ENCODE measurements around the gene HOXD8. TPM values are rescaled to one million over a fixed set of nuclear protein-coding genes. Genes with fewer than 3 reads are reported as not detected.

The HOXD8 gene
- total RNA-seq, 8 experiments from 2014 or later, result 18.1 to 45.0 (median 28.9) TPM

DNA sequence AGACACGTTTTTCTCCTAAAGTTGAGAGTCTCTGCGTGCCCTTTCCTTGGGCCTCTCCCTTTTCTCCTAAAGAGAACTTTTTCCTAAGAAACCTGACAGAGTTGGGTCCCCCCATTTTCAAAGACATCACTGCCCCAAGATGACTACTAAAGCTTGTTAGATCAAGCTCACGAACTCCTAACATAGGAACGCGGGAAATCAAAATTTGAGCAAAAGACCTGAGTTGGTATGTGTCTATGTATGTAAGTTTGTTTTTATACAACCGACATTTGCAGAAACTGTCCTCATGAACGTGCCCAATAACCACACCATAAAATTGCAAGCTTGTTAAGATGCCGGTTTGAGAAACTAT lies 35.6 kb upstream of the HOXD8 start:
- no peak for ATAC-seq (replicated peaks in 6 of 8)
- in situ Hi-C loops (cut with MboI; ENCODE audit: low pct_unique_long_range_greater_than_20kb in 2 of 9, low sequenced_read_pairs in 9 of 9, unreplicated experiment in 9 of 9), result loop anchor here in 8 of 9 experiments (25.0 kb wide), 6 partner anchors 407 to 1407 kb away; no protein-coding TSS in a partner anchor
- no peak overlapping the region for H3K27ac ChIP-seq
- H3K4me1 ChIP-seq (replicated peaks in 1 of 2), result peaks cover 5 to 12% of the 10 kb centered on the region in 2 donors
- H3K4me3 ChIP-seq, result no peak overlapping the region
- 0 to 72% (median 16%) methylated on average over 2 to 8 of the region's 8 CpGs; no CpG with 5 or more reads in 2 of the 10 experiments for WGBS, 10 experiments

DNA sequence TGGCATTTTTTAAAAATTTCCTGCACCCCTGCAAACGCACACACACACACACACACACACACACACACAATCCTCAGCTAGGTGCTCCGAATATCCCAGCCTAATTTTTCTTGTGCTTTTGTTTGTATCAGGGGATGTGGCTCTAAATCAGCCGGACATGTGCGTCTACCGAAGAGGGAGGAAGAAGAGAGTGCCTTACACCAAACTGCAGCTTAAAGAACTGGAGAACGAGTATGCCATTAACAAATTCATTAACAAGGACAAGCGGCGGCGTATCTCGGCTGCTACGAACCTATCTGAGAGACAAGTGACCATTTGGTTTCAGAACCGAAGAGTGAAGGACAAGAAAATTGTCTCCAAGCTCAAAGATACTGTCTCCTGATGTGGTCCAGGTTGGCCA lies 35.2 kb upstream of the HOXD8 start:
- ATAC-seq (replicated peaks in 6 of 8), result no peak
- Histone ChIP-seq H3K4me1 (replicated peaks in 1 of 2) (peaks cover 5 to 12% of the 10 kb centered on the region in 2 donors), H3K4me3 (no peak overlapping the region), H3K27ac (no peak overlapping the region)
- in situ Hi-C loops (cut with MboI; ENCODE audit: low pct_unique_long_range_greater_than_20kb in 2 of 9, low sequenced_read_pairs in 9 of 9, unreplicated experiment in 9 of 9), result loop anchor here in 8 of 9 experiments (25.0 kb wide), 6 partner anchors 407 to 1407 kb away; no protein-coding TSS in a partner anchor
- 0 to 100% (median 9%) methylated on average over 1 to 10 of the region's 12 CpGs; no CpG with 5 or more reads in 1 of the 10 experiments for WGBS, 10 experiments

GRCh38 chr2:176095421-176095820 lies 34.1 kb upstream of the HOXD8 start:
- peaks cover 5 to 14% of the 10 kb centered on the region in 2 donors for H3K4me1 ChIP-seq (replicated peaks in 1 of 2)
- no peak for ATAC-seq (replicated peaks in 6 of 8)
- no peak overlapping the region for H3K4me3 ChIP-seq
- in situ Hi-C loops (cut with MboI; ENCODE audit: low pct_unique_long_range_greater_than_20kb in 2 of 9, low sequenced_read_pairs in 9 of 9, unreplicated experiment in 9 of 9), result loop anchor here in 8 of 9 experiments (25.0 kb wide), 6 partner anchors 408 to 1408 kb away; no protein-coding TSS in a partner anchor
- 11 to 92% (median 28%) methylated on average over 1 to 5 of the region's 5 CpGs for WGBS, 10 experiments
- no peak overlapping the region for H3K27ac ChIP-seq

DNA sequence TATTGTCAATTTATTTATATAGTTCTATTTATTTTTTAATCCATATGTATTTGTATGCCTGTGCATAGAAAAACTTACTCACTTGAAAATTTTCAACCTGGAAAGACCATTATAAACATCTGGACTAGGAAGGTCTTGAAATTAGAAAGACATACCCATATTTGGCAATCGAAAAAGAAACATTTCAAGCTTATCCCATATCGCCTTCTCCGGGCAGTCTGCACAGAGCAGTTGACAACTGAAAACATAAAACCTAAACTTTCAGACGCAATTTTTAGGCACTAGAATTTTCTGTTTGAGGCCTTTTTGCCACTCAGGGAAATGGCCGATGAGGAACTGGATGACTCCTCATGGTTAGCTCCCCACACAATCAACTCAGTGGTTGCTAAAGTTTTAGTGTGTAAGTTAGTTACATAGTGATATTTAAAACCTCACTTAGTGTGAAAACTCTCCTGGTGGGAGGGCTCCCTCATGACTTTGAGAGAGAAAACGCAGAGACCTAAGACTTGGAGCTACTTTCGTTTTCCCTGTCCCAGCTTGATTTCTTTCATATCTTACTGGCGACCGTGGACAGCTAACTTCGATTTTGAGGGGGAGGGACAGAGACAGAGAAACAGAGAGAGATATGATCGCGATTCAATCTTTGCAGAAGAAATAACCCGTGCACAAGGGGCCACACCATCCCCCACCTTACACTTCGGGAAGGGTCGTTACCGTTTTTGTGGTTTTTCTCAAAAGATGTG lies 33.1 kb upstream of the HOXD8 start:
- no peak overlapping the region for H3K27ac ChIP-seq
- 2 to 100% (median 11%) methylated on average over 3 to 14 of the region's 16 CpGs for WGBS, 10 experiments
- H3K4me3 ChIP-seq, result no peak overlapping the region
- in situ Hi-C loops (cut with MboI; ENCODE audit: low pct_unique_long_range_greater_than_20kb in 2 of 9, low sequenced_read_pairs in 9 of 9, unreplicated experiment in 9 of 9), result loop anchor here in 8 of 9 experiments (25.0 kb wide), 6 partner anchors 409 to 1409 kb away; no protein-coding TSS in a partner anchor
- peak in 1 of 8 experiments; percentile 2 for ATAC-seq (replicated peaks in 6 of 8)
- peaks cover 5 to 14% of the 10 kb centered on the region in 2 donors for H3K4me1 ChIP-seq (replicated peaks in 1 of 2)

DNA sequence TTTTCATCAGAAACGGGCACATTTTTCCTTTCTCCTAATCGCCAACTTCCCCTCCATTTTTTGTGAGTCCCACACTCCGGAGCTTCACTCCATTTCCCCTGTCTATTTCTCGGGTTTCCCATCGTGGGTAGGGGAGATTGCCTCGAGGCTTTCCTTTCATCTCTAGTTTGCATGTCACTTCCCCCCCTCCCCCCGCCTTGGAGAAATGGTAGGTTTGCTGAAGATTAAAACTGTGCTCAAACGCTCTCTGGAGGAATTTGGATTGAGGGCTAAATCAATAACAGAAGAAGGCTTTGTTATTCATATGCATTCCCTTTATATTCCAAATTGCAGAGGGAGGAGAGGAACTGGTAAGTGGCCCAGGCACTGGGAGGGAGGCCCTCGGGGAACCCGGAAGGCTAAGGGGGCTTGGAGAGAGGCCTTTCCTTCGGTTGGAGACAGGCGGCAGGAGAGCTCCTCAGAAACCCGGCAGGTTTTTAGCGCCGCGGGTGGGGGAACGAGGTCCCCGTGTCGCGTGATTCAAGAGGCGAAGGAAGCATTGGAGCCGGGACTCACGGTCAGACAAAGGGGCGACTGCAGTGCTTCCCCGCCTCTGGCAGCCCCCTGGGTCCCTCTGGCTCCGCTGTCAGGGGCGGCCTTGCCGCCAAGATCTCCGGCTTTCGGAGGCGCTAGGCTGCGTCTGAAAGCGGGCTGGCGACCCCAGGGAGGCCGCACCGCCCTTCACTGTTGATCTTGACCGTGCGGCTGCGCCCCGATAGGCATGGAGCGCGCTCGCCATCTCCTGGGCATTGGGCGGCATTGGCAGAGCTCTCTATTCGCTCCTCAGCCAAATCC lies 32.3 kb upstream of the HOXD8 start:
- peaks cover 5 to 14% of the 10 kb centered on the region in 2 donors for H3K4me1 ChIP-seq (replicated peaks in 1 of 2)
- H3K4me3 ChIP-seq, result peak overlapping the region; percentile 11 to 39 (median 32)
- H3K27ac ChIP-seq, result no peak overlapping the region
- in situ Hi-C loops (cut with MboI; ENCODE audit: low pct_unique_long_range_greater_than_20kb in 2 of 9, low sequenced_read_pairs in 9 of 9, unreplicated experiment in 9 of 9), result loop anchor here in 8 of 9 experiments (25.0 kb wide), 6 partner anchors 410 to 1410 kb away; no protein-coding TSS in a partner anchor
- 0 to 2% (median 0%) methylated on average over 1 to 27 of the region's 45 CpGs; no CpG with 5 or more reads in 3 of the 10 experiments for WGBS, 10 experiments
- ATAC-seq (replicated peaks in 6 of 8), result peak; percentile 76 to 89 (median 82)

DNA sequence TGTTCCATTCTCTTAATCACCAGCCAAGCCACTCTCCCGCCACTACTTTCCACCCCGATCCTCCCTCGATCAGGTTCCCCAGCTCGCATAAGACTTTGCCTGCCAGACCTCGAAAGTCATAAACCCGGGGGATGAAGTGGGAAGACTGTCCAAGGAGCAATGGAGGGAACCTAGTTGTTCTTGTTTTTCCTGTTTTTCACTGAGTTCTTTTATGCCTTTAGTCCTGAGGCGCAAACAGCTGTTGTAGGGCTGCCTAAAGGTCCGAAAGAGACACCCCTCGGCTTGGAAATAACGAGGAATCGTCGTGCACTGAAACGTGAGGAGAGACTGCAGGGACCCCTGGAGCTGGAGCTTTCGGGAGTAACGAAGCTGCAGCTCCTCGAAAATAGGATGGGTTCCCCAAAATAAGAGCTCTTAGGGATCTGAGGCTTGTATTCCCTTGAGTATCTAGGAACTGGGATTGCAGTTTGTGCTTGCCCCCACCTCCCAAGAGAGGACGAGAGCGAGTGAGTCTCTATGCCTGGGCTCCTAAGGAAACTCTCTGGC lies 31.6 kb upstream of the HOXD8 start:
- Histone ChIP-seq H3K4me3 (no peak overlapping the region), H3K4me1 (replicated peaks in 1 of 2) (peaks cover 3 to 14% of the 10 kb centered on the region in 2 donors), H3K27ac (no peak overlapping the region)
- WGBS, 10 experiments, result 0 to 14% (median 1%) methylated on average over 1 to 8 of the region's 18 CpGs; no CpG with 5 or more reads in 2 of the 10 experiments
- peak in 4 of 8 experiments; percentile 1 to 4 (median 2) for ATAC-seq (replicated peaks in 6 of 8)
- in situ Hi-C loops (cut with MboI; ENCODE audit: low pct_unique_long_range_greater_than_20kb in 2 of 9, low sequenced_read_pairs in 9 of 9, unreplicated experiment in 9 of 9), result loop anchor here in 8 of 9 experiments (25.0 kb wide), 6 partner anchors 411 to 1411 kb away; no protein-coding TSS in a partner anchor

DNA sequence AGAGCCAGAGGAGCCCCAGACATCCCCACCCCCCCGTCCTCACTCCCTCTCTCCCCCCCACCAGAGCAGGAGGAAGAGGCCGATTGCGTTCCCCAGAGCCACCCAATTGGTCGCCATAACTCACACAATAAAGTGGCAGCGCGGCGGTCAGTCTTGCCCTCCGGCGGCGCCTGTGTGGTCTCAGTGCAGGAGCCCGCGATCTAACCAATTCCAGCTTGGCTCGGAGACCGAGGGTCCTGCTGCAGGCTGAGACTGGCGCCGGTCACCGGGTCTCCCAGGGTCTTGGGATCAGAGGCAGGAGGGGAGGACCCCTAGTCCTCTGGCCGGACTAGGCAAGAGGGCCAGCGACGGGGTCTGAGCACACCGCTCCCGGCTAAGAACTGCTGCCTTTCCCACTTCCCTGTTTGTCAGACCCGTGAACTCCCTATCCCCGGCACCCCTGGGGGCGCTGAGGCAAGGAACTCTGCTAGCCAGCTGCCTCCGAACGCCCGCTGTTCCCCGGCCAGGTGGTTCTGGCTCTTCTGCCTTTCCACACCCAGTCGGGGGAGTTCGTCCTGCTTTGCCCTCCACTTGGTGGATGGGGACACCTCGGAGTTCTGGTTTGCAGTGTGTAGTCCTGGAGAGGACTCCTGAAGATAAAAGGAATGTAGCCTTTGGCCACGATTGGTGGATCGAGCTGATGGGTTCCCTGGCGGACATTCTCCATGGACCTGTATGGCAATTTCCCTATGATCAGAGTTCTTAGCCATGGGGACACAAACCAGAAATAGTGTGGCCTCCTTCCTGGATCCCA lies 30.9 kb upstream of the HOXD8 start:
- ATAC-seq (replicated peaks in 6 of 8), result peak in 1 of 8 experiments; percentile 20
- Histone ChIP-seq H3K4me3 (no peak overlapping the region), H3K27ac (no peak overlapping the region), H3K4me1 (replicated peaks in 1 of 2) (peaks cover 0 to 14% of the 10 kb centered on the region in 2 donors)
- 0 to 74% (median 9%) methylated on average over 1 to 9 of the region's 35 CpGs; no CpG with 5 or more reads in 4 of the 10 experiments for WGBS, 10 experiments
- in situ Hi-C loops (cut with MboI; ENCODE audit: low pct_unique_long_range_greater_than_20kb in 2 of 9, low sequenced_read_pairs in 9 of 9, unreplicated experiment in 9 of 9), result loop anchor here in 8 of 9 experiments (25.0 kb wide), 6 partner anchors 411 to 1411 kb away; no protein-coding TSS in a partner anchor

DNA sequence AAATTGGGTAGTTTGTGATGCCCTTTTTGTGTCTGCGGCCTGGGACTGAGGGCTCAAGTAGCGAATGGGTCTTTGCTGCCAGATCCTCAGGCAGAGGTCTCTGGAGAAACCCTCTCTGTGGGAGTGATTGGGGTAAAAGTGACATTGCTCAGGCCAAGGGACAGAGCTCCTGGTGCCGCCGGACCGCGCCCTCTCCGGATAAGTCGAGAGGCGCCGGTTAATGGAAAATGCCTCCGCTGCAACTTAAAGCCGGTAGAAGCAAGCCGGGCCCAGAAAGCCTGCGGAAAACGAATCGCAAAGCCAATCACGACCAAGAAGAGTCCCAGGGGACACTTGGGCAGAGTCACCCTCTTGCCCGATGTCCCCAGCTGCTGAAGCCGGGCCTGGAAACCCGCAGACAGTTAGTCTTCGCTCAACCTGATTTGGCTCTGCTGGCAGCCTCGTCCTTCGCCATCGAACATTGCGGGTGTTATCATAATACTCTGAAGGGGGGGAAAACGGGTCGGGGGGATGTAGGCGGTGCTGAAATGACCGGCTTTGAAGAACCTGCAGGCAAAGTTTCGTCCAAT lies 30.3 kb upstream of the HOXD8 start:
- ATAC-seq (replicated peaks in 6 of 8), result no peak
- no peak overlapping the region for H3K27ac ChIP-seq
- no peak overlapping the region for H3K4me3 ChIP-seq
- in situ Hi-C loops (cut with MboI; ENCODE audit: low pct_unique_long_range_greater_than_20kb in 2 of 9, low sequenced_read_pairs in 9 of 9, unreplicated experiment in 9 of 9), result loop anchor here in 8 of 9 experiments (25.0 kb wide), 6 partner anchors 412 to 1412 kb away; no protein-coding TSS in a partner anchor
- 6 to 98% (median 25%) methylated on average over 4 to 18 of the region's 30 CpGs; no CpG with 5 or more reads in 5 of the 10 experiments for WGBS, 10 experiments
- H3K4me1 ChIP-seq (replicated peaks in 1 of 2), result peaks cover 0 to 18% of the 10 kb centered on the region in 2 donors

DNA sequence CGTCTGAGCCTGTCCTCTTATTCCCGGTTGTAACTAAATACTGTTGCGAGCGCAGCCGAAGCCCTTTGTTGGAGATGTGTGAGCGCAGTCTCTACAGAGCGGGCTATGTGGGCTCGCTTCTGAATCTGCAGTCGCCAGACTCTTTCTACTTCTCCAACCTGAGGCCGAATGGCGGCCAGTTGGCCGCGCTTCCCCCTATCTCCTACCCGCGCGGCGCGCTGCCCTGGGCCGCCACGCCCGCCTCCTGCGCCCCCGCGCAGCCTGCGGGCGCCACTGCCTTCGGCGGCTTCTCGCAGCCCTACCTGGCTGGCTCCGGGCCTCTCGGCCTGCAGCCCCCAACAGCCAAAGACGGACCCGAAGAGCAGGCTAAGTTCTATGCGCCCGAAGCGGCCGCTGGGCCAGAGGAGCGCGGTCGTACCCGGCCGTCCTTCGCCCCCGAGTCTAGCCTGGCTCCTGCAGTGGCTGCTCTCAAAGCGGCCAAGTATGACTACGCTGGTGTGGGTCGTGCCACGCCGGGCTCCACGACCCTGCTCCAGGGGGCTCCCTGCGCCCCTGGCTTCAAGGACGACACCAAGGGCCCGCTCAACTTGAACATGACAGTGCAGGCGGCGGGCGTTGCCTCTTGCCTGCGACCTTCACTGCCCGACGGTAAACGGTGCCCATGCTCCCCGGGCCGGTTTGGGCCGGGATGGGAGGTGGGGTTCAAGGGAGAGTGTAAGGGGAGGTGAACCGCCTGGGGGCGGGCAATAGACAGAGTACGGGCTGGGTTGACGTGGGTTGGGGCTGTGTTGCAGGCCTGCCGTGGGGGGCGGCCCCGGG lies 29.6 kb upstream of the HOXD8 start, which contains the start of gene HOXD12:
TSS of gene HOXD12 (plus strand) at position 68 of the 819 bp plus-strand sequence. CDS start at position 75, 7 bp downstream.
- Histone ChIP-seq H3K27ac (no peak within 1 kb of the TSS), H3K4me1 (replicated peaks in 1 of 2) (peaks cover 0 to 22% of the 10 kb centered on the region in 2 donors), H3K4me3 (no peak within 1 kb of the TSS)
- WGBS, 10 experiments, result 0 to 100% (median 88%) methylated on average over 2 to 5 of the region's 70 CpGs; no CpG with 5 or more reads in 7 of the 10 experiments
- no peak for ATAC-seq (replicated peaks in 6 of 8)
- in situ Hi-C loops (cut with MboI; ENCODE audit: low pct_unique_long_range_greater_than_20kb in 2 of 9, low sequenced_read_pairs in 9 of 9, unreplicated experiment in 9 of 9), result loop anchor here in 8 of 9 experiments (25.0 kb wide), 9 partner anchors 413 to 1662 kb away; no protein-coding TSS in a partner anchor

- ATAC-seq (replicated peaks in 6 of 8), result no peak
- WGBS, 10 experiments, result 23 to 100% (median 54%) methylated on average over 3 to 4 of the region's 28 CpGs; no CpG with 5 or more reads in 6 of the 10 experiments
- Histone ChIP-seq H3K4me1 (replicated peaks in 1 of 2) (peaks cover 0 to 22% of the 10 kb centered on the region in 2 donors), H3K4me3 (no peak overlapping the region), H3K27ac (no peak overlapping the region)
- in situ Hi-C loops (cut with MboI; ENCODE audit: low pct_unique_long_range_greater_than_20kb in 2 of 9, low sequenced_read_pairs in 9 of 9, unreplicated experiment in 9 of 9), result loop anchor here in 3 of 9 experiments (25.0 kb wide), 3 partner anchors 712 to 1662 kb away; no protein-coding TSS in a partner anchor
These were observed 28.9 kb upstream of the HOXD8 start for GRCh38 chr2:176100547-176101140.

Data from motor neuron (in vitro differentiated cells).